HS-5 (cell line): Measurements from ENCODE around the gene ASAH2.
"Not testable (repeated sequence)": the region's sequence is repeated elsewhere in the genome, so short reads cannot be mapped to it uniquely, and the experiment has no call there.

ENCODE experiments used
- DNase-seq: peaks from one replicate; pipeline ENCODE4 v3.0.0-alpha.2; 2012; ENCODE audit warnings: low read depth

Gene ASAH2

DNA sequence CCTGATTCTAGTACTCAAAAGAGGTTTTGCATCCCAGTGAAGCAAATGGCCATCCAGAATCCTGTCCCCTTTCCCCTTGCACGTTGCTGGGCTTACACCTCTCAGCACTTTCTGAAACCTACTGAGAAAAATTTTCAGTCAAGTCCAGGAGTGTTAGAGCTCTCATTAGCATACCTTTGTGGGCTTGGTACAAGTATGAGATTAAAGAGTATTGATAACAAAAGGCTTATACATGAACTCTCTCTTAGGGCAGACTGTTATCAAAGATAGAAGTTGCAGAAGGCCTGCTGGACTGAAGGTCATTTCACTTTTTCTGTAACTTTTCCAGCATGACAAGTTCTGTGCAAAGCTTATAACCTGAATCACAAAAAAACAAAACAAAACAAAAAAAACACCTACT lies at the start of gene ASAH2:
Gene ASAH2 (minus strand): TSS at position 123 of the 400 bp plus-strand sequence. CDS start 2,906 bp downstream, outside the sequence.
- DNase-seq: no peak

DNA sequence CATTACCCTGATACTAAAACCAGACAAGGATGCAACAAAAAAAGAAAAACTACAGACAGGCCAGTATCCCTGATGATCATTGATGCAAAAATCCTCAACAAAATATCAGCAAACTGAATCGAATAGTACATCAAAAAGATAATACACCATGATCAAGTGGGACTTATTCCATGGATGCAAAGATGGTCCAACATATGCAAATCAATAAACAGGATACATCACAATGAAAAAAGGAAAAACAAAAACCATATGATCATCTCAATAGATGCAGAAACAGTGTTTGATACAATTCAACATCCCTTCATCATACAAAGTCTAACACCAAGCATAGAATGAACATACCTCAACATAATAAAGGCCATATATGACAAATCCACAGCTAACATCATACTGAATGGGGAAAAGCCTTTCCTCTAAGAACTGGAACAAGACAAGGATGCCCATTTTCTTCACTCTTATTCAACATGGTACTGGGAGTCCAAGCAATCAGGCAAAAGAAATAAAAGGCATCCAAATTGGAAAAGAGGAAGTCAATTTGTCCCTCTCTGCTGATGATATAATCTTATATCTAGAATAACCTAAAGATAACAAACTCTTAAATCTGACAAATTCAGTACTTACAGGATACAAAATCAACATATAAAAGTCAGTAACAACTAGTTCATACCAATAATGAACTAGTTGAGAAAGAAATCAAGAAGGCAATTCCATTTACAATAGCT lies 48.8 kb upstream of the ASAH2 start:
- no peak for DNase-seq

DNA sequence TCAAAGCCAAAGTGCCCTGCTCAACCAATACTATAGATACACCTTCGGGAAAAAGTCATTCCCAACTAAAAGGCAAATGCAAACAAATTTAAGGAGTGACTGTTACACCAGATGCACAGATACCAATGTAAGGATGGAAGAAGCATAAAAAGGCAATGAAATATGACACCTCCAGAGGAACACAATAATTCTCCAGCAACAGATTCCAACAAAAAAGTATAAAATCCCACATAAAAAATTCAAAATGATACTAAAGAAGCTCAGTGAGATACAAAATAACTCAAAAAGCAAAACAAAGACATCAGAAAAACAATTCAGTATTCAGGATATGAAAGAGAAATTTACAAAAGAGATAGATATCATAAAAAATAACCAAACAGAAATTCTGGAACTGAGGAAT lies 44.1 kb upstream of the ASAH2 start:
- DNase-seq: no peak

DNA sequence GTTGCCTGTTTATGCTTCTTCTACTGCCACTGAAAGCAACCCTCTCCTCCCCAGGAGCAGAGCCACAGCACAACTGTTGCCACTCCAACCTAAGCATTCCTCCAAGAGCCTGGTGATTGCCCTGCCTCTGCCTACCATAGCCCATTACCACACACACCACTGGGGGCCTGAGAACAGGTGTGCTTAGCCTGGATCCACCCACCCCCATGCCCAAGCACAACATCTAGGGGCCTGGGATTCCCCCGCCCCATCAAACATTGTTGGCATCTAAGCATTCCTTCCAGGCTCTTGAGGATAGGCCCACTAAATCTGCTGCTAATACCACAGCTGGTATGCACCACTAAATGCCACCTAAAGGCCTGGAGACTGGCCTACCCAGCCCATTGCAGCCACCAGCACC lies 43.3 kb upstream of the ASAH2 start:
- DNase-seq: no peak

DNA sequence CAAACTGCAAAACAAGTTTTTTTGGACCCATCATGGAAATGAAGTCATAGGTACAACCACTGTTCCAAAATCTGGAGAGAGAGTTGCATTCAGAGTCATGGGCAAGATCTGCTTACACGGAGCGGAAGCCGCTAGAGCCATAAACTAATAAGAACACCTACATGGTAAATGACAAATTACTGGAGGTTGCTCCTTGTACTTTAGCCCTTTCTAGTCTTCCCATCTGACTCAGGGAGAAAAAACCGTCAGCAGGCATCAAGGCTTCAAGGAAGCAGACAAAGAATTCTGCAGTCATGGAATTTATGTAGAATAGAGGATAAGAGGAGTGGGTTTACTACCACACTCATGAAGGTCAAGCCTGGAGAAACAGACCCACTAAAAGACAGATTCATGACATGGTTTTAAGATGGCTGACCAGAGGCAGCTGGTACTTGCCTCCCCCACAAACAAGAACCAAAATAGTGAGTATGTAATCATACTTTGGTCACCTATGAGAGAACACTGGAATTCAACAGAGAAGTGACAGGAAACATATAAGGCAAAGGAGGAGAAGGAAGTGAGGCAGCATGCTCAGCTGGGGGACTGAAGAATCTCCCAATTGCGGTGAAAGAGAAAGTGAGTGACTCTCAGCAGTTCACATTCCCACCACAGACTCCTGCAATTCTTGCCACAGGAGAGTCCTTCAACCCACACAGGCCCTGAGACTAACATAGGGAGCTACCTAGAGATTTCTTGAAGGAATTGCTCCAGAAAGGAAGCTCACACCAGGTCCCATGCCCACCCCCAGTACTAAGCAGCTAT lies 42.4 kb upstream of the ASAH2 start:
- DNase-seq: no peak

DNA sequence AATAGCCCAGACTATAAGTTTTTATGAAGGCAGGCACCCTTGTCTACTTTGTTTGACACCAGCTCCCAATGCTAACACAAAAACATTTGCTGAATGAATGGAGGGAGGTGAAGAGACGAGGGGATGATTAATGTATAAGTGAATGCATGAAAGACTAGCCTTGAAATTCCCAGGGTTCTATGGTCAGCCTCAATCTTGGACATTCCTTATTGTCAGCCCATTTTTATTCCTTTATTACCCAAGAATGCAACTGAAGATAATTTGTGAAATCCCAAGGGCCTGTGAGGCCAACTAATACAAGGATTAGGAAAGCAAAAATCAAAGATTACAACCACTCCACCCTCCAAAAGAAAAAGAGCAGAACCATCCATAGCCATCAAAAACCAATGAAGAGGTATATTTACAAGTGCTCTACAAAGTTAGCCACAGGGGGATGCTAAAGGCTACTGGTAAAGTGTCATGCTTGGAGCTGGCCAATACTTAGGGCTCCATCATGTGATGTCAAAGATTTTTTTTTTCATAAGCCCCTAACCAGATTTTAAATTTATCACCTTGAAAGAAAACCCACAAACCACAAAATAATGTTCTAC lies 40.0 kb upstream of the ASAH2 start:
- DNase-seq: no peak

DNA sequence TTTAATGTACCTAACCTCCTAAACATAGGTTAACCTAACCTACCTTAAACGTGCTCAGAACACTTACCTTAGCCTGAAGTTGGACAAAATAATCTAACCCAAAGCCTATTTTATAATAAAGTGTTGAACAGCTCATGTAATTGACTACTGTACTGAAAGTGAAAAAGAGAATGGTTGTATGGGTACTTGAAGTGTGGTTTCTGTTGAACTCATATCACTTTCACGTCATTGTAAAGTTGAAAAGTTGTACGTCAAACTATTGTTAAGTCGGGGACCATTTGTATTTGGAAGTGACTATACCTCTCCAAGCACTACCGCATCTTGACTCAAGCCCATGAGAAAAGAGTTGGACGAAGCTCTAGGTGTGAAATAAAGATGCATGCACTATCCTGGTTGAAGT lies 37.9 kb upstream of the ASAH2 start:
- no peak for DNase-seq

DNA sequence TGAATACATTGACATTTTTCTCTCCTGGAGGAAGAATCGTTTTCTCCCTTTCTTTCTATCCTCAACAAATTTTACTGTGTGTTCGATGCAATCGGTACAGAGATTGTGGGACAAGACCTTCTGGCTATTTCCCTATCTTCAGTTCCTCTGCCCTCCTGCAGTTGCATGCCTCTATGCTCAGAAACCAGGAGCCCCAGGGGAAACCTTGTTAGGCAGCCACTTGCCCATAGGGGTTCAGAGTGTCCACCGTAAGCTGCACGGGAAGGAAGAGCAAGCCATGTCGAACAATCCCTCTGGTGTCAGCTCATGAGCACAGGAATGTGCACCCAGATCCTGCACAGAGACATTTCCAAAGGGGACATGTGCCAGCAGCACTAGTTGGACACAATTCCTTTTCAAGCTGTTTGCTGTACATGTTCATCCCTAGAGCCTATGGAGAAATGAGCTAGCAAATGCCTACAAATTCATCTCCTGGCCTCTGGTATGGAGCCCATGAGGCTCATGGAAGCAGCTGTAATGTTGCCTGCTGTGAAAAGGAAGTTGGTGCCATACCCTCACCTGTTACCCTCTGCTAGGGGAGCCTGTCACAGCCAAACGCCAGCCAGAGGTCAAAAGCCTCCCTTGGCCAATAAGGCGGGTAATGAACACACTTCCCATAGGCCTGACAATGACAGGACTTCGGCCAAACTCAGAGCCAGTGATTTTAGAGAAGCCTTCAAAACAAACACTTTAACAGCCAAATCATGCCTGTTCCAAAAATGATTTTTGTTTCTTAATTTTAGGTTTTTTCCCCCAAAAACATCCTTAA lies 35.9 kb upstream of the ASAH2 start:
- no peak for DNase-seq

DNA sequence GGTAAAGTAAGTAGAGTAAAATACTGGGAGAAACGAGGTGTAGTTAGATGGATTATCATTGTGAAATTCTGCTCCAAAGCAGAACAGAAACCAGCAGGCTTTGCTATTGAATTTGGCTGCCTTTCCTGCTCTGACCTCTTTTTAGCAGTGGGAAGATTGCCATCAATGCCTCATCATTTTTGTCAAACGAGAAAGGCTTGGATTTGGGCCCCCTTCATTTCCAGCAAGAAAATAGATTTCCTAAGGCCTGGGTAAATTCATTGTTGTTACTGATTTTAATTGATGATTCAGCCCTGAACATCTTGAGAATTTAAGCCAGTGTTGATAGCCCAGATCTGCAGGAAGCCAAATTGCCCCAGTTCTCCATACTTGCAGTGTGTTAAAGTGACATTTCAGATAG lies 35.2 kb upstream of the ASAH2 start:
- peak; percentile 19 for DNase-seq

DNA sequence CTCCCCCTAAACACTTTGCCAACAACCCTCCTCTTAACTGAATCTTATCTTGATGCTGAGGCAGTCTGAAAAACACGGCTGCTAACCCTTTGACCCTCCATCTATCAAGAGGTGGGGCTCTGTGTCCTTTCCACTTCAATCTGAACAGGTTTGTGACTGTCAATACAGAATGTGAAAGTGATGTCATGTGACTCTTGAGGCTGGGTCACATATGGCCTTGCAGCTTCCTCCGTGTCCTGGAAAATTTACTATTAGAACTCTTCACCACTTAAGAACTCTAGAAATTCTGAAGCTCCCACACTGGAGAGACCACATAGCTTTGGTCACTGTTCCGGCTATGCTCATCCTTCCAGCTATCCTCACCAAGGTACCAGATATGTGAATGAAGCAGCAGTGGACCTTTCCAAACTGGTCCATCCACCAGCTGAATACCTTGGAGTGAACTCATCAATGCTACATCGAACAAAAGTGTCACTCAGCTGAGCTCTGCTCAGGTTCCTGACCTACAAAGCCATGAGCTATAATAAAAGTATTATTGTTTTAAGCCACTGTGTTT lies 30.7 kb upstream of the ASAH2 start:
- DNase-seq: no peak

DNA sequence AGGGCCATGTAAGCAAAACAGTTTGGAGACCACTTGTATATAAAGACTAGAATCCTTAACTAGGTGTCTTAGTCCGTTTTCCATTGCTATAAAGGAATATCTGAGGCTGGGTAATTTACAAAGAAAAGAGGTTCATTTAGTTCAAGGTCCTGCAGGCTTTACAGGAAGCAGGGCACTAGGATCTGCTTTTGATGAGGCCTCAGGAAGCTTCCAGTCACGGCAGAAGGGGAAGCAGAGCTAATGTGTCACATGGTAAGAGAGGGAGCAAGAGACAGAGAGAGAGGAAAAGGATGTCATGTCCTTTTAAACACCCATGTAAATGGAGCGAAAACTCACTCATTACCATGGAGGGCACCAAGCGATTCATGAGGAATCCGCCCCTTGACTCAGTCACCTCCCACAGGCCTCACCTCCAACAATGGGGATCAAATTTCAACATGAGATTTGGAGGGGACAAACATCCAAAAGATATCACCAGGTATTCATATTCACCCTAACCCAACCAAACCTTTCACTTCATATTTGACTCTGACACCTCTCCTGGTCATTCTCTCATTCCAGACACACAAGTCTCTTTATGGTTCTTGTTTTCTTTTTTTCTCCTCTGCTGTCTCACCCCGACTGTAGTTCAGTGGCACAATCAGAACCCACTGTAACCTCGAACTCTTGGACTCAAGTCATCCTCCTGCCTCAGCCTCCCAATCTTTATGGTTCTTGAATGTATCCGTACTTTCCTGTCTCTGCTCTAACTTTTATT lies 30.1 kb upstream of the ASAH2 start:
- no peak for DNase-seq

DNA sequence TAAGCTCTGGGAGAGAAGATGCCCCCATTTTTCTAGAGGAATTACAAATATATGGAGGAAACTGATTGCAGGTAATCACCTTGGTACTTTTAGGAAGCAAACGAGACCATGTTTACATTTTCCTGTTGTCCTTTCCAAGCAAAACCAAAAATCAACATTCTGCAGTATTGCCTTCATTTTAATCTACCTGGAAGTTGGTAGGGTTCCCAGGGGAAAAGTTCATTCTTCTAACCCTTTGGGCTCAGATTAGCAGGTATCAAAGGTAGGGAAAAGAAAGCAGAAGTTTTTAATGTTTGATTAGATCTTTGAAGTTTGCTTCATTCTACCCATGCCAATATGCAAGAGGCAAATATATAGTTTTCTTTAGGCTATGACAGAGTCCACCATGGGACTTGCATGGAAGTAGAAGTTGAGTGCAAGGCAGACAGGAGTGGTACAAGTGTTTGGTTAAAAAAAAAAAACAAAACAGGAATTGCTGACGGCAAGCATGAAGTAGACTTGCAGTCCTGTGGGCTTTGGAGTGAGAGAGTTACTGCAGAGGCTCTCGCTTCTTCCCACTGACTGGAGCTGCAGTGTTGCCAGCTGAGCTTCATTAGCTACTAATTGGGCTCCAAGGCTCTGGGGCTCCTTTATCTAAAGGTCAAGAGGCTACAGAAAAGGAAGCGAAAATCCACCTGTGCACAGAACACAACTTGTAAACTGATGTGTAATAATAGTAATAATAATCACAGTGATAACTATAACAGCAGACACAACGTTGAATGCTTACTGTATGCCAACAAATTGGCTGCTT lies 28.9 kb upstream of the ASAH2 start:
- DNase-seq: no peak

DNA sequence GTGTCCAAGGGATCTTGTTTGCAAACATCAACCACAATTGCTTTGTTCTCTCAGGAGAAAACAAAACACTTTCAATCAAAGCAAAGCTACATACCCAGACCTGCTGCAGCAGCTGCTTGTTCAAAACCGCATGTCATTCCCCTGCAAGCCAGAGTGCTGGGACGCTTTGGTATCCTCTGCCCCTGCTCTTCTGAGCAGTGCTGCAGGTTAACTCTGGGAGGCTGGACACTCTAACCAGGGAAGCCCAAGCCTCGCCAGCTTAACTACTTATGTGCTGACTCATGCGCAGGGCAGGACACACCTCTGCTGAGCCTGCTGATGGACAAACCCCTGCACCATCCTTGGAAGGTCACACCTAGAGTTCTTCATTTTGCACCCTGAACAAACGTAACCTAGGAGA lies 28.2 kb upstream of the ASAH2 start:
- DNase-seq: no peak

DNA sequence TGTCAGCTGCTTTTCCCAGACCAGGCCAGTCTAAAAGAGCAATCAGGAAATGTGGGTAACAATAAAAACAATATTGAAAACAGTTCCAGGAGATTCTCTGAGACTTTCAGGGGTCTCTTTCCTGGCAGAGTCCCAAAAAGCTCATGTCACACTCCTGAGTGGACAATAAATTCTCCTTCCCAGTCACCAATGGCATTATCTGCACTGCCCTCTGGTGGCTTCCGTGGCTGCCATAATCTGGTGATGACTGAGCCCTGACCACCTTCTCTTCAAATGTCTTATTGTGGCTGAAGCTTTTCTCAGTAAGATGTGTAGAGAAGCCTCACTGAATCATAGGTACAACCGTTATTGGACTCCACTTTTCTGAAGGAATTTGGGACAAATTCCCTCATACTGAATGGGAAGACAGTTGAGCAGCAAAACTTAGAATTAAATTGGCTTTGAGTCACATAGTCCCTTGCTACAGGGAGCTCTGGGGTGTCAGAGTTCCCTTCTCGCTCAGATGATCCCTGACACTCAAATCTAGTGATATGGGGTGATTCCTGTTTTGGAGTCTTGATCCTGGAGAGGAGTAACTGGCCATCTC lies 24.4 kb upstream of the ASAH2 start:
- DNase-seq: no peak

DNA sequence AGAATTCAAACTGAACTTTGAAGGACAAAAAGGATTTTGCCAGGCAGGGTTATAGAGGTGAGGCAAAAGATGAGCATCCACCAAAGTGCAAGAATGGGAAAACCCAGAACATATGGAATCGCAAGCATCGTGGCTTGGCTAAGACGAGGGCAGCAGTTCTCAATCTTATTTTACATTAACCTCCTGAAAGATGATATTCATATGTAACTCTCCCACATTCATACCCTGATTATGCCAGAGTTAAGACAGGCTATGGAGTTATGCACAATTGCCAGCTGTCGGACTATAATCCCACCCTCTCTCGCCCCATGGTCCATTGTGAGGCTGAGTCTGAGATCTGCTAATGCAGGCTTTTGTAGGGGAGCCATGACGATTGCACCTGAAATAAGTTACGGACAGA lies 21.2 kb upstream of the ASAH2 start:
- DNase-seq: no peak

DNA sequence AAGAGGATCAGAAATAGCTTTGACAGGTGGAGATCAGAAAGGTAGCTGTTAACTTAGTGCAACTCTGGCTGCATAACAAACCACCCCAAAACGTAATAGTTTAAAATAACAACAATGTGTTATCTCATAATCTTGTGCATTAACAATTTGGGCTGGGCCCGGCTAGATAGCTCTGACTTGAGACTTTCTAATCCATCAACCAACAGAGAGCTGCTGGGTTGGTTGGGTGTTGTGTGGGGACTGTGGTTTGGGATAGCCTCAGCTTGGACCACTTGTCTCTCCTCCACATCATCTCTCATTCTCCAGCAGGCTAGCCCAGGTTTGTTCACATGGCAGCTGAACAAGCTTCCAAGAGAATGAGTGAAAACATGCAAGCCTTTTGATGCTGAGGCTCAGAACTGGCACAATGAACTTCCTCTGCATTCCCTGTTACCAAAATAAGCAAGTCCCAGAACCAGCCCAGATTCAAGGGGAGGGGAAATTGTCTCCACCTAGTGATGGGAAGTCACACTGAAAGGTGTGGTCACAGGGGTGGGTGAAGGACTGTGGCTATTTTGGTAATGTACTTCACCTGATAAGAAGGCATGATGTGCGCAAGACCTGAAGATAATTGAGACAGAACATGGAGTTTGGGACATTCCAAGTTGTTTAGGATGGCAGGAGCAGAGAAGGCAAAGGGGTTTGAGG lies 20.4 kb upstream of the ASAH2 start:
- no peak for DNase-seq

DNA sequence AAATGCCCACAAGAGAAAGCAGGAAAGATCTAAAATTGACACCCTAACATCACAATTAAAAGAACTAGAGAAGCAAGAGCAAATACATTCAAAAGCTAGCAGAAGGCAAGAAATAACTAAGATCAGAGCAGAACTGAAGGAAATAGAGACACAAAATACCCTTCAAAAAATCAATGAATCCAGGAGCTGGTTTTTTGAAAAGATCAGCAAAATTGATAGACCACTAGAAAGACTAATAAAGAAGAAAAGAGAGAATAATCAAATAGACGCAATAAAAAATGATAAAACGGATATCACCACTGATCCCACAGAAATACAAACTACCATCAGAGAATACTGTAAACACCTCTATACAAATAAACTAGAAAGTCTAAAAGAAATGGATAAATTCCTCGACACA lies 16.6 kb upstream of the ASAH2 start:
- not testable (repeated sequence) for DNase-seq

DNA sequence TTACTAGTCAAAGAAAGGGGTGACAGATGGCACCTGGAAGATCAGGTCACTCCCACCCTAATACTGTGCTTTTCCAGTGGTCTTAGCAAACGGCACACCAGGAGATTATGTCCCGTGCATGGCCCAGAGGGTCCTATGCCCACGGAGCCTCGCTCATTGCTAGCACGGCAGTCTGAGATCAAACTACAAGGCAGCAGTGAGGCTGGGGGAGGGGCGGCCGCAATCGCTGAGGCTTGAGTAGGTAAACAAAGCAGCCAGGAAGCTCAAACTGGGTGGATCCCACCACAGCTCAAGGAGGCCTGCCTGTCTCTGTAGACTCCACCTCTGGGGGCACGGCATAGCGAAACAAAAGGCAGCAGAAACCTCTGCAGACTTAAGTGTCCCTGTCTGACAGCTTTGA lies 11.3 kb upstream of the ASAH2 start:
- DNase-seq: not testable (repeated sequence)

DNA sequence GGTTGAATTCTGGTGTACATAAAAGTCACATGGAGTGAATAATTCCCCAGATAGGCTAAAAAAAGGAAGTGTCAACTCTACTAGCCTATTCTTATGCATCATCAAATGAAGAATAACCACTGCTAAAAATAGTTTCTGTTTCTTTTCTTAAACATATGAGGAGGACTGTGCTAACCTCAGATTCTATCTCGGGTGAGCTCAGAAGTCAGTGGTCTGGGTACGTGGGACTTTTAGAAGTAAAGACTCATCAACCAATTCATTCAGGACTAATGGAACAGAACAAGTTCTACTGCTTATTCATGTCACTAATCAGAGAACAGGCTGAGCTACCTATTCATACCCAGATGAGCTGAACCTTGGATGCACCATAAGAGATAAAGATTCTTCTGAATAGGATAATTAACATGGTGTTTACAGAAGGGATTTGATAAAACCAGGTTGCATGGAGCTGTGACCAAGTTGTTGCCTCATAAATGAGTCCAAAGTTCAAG lies 9.5 kb upstream of the ASAH2 start:
- DNase-seq: no peak
